CD4-positive, alpha-beta T cell treated with Interleukin-4 for 4 hours (primary cell): ENCODE measurements around the gene PLSCR3.

Source experiments
- DNase-seq: peaks from one replicate; pipeline ENCODE4 v3.0.0-alpha.2; 2020

PLSCR3 gene

GRCh38 chr17:7394452-7395191 lies at the start of gene PLSCR3:
Gene PLSCR3, minus strand, starts transcription at chr17:7394525. Its CDS starts 415 bp downstream, at chr17:7394110.
- DNase-seq = peak; percentile 62

GRCh38 chr17:7443499-7444485 lies 49.5 kb upstream of the PLSCR3 start:
- DNase-seq = no peak

- no peak for DNase-seq
These were observed 47.8 kb upstream of the PLSCR3 start for GRCh38 chr17:7442142-7442541.

GRCh38 chr17:7441266-7441665 lies 46.9 kb upstream of the PLSCR3 start:
- DNase-seq = no peak

- no peak for DNase-seq
These were observed 46.5 kb upstream of the PLSCR3 start for GRCh38 chr17:7440834-7441195.

GRCh38 chr17:7440113-7440833 lies 45.9 kb upstream of the PLSCR3 start:
- no peak for DNase-seq

- DNase-seq = no peak
These were observed 45.3 kb upstream of the PLSCR3 start, which contains the start of gene FGF11 for GRCh38 chr17:7439462-7440112. Gene FGF11, plus strand, starts transcription at chr17:7439512. Its CDS starts 109 bp downstream, at chr17:7439621.

GRCh38 chr17:7438656-7439460 lies 44.5 kb upstream of the PLSCR3 start:
- no peak for DNase-seq

GRCh38 chr17:7437950-7438614 lies 43.8 kb upstream of the PLSCR3 start:
- DNase-seq = peak; percentile 25

- no peak for DNase-seq
These were observed 43.1 kb upstream of the PLSCR3 start for GRCh38 chr17:7437369-7437863.

- peak; percentile 77 for DNase-seq
These were observed 42.4 kb upstream of the PLSCR3 start for GRCh38 chr17:7436556-7437368.

- peak; percentile 54 for DNase-seq
These were observed 41.6 kb upstream of the PLSCR3 start for GRCh38 chr17:7435676-7436555.

GRCh38 chr17:7432296-7432695 lies 38.0 kb upstream of the PLSCR3 start:
- no peak for DNase-seq

GRCh38 chr17:7431231-7431630 lies 36.9 kb upstream of the PLSCR3 start:
- DNase-seq = no peak

- no peak for DNase-seq
These were observed 35.4 kb upstream of the PLSCR3 start for GRCh38 chr17:7429722-7430121.

- DNase-seq = no peak
These were observed 34.2 kb upstream of the PLSCR3 start, which contains the start of gene SPEM3 for GRCh38 chr17:7428557-7428956. Gene SPEM3, plus strand, starts transcription at chr17:7428857. Its CDS starts 46 bp downstream, at chr17:7428903.

GRCh38 chr17:7427549-7427948 lies 33.2 kb upstream of the PLSCR3 start:
- no peak for DNase-seq

GRCh38 chr17:7426896-7427489 lies 32.7 kb upstream of the PLSCR3 start:
- DNase-seq = no peak
